NCI-H1436 (cell line): ENCODE data around the gene RANBP9.

Experiments
- DNase-seq: peaks from one replicate; lab custom pipeline; 2025; lab: John Stamatoyannopoulos, UW

RANBP9 gene

GRCh38 chr6:13710552-13711323 is 897 bp downstream of the RANBP9 start:
- DNase-seq = no peak

GRCh38 chr6:13709689-13710551 is 1.7 kb downstream of the RANBP9 start:
- DNase-seq = no peak

GRCh38 chr6:13708736-13709135 is 2.9 kb downstream of the RANBP9 start:
- DNase-seq = no peak

- no peak for DNase-seq
These were observed 8.1 kb downstream of the RANBP9 start for GRCh38 chr6:13703496-13703895.

GRCh38 chr6:13702809-13703302 is 8.8 kb downstream of the RANBP9 start:
- DNase-seq = no peak

GRCh38 chr6:13700232-13700631 is 11.4 kb downstream of the RANBP9 start:
- no peak for DNase-seq

GRCh38 chr6:13698715-13699114 is 12.9 kb downstream of the RANBP9 start:
- DNase-seq = no peak

GRCh38 chr6:13697857-13698256 is 13.8 kb downstream of the RANBP9 start:
- DNase-seq = no peak

GRCh38 chr6:13696226-13696625 is 15.4 kb downstream of the RANBP9 start:
- no peak for DNase-seq

- DNase-seq = no peak
These were observed 16.4 kb downstream of the RANBP9 start for GRCh38 chr6:13695252-13695651.

GRCh38 chr6:13694562-13694961 is 17.1 kb downstream of the RANBP9 start:
- no peak for DNase-seq

GRCh38 chr6:13689511-13690256 is 22.0 kb downstream of the RANBP9 start:
- no peak for DNase-seq

GRCh38 chr6:13688692-13689196 is 22.9 kb downstream of the RANBP9 start:
- no peak for DNase-seq

- no peak for DNase-seq
These were observed 23.7 kb downstream of the RANBP9 start for GRCh38 chr6:13687917-13688351.

GRCh38 chr6:13684855-13685254 is 26.8 kb downstream of the RANBP9 start:
- DNase-seq = no peak

- no peak for DNase-seq
These were observed 28.6 kb downstream of the RANBP9 start for GRCh38 chr6:13683038-13683437.

GRCh38 chr6:13682346-13682745 is 29.3 kb downstream of the RANBP9 start:
- DNase-seq = no peak

GRCh38 chr6:13681305-13682061 is 30.2 kb downstream of the RANBP9 start:
- no peak for DNase-seq

- no peak for DNase-seq
These were observed 31.1 kb downstream of the RANBP9 start for GRCh38 chr6:13680448-13680968.

- DNase-seq = no peak
These were observed 31.6 kb downstream of the RANBP9 start for GRCh38 chr6:13679996-13680395.
